ENCODE results near the gene SERTM2.

Gene SERTM2

DNA sequence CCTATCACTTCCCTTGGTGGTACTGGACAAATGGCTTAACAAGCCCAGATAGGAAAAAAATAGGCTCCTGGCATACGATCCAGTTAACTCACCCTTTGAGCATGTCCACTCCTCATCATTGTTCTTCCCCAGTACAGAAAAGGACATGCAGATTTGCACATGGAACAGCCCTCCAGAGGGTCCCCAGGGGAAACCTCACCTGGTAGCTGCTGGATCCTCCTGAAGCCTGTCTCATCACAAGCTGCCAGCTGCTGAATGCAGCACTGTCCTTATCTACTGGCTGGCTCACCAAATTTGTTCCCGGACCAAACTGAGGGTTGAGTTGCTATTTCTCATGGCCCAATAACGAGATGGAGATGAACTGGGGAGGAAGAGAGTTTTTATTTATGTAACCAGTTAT is 49.4 kb downstream of the SERTM2 start:
- DNase-seq (ENCODE audit: low read depth, low spot score): no peak

DNA sequence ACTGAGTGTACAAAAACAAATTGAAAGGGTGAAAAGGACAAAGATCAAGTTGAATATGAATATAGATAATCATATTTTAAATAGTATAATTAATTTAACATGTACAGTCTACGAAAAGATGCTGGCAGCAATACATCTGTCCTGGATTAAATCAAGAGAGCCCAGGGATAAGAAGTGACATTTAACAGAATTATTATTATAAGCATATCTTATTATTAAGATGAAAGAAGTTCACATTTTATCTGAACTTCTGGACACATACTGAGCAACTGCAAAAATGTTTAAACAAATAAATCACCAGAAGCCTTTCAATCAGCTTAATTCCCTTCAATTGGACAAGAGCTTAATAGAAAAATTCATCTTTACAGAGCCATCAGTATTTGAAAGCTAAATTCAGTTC is 50.4 kb downstream of the SERTM2 start:
- DNase-seq (ENCODE audit: low read depth, low spot score): no peak

DNA sequence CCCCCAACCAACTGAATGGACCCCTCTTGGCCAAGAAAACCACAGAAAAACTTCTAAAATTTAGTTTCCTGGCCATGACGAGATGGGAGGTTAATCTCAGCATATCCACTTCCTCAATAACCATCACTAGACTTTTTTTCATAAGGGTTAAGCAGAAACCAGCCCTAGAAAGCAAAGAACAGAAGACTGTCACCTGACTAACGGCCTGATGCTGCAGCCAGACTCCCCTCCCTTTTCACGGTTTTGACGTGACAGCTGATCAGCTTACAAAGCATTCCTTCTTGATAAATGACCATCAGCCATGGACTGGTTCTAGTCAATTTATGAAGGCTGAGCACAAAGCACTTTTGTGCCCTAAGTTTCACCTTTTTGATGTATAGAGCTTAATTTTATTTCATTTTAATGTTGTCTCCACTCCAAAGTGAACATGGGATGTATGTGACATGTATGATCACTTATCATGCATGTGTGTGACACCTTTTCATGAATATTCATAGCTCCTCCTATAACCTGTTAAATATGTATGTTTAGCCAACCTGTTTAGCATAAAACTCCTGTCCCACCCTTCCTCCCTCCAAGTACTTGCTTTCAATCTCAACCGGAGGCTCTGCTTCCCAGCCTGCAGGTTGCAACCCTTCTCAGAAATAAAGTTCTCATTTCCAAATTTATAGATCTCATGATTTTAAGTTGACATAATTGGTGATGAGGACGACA is 56.3 kb downstream of the SERTM2 start:
- DNase-seq (ENCODE audit: low read depth, low spot score): no peak

DNA sequence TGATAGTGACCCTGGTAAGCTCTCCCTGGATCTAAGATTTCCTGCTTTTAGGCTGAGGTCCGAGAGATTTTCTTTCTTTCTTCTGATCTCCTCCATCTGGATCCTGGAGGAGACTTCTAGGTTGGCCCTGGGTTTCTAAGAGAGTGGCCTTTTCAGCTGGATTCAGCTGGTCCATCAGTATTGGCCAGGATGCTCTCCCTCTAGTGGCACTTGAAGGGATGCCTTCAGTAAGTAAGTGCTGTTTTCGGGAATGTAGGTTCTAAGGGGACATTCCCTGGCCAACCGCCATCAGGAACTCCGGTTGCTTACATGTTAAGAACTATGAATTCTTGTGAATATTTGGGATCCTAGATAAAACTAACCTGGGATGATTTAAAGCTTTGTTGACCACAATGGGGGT is 56.9 kb downstream of the SERTM2 start:
- no peak for DNase-seq (ENCODE audit: low read depth, low spot score)

DNA sequence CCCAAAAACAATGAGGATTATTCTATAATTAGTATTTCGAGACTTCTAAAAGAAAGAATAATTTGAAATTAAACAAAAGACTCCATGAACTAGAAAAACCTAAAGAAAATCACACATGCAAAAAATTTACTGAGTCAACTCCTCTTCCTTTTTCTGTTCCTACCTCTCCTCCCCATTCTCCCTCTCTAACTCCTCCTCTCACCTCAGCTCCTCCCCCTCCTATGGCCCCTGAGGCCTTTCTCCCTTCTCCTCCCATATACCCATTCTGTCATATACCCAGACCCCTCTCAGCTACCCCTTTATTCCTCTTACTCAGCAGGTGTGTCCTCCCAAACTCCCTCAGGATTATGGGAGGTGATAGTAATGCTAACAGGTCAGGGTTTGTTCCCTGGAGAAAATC is 57.4 kb downstream of the SERTM2 start:
- DNase-seq (ENCODE audit: low read depth, low spot score): no peak
